B cell (primary cell): Measurements from ENCODE around the gene USP48. TPM values are rescaled to one million over a fixed set of nuclear protein-coding genes. Genes with fewer than 3 reads are reported as not detected.

Experiments
- ATAC-seq: fragments of 200-7000 bp; cut with Tn5 transposase; one replicate; pipeline ENCODE4 v1.10.0; 2021; ENCODE audit warnings: low read depth, mild to moderate bottlenecking, moderate number of reproducible peaks, moderate library complexity
- CTCF ChIA-PET: fragments of 350-600 bp; sonication (Branson Sonifier 250); formaldehyde crosslinking; loops from one replicate; lab custom pipeline; 2021; ENCODE audit warnings: antibody characterized with exemption, inconsistent platforms; lab: Charles Lee
- POLR2A ChIA-PET: fragments of 350-600 bp; sonication (Branson Sonifier 250); formaldehyde crosslinking; loops from one replicate; lab custom pipeline; 2021; ENCODE audit warnings: antibody characterized with exemption; lab: Charles Lee
- DNase-seq: peaks from one replicate; pipeline ENCODE4 v3.0.0; 2013
- H2AFZ ChIP-seq: 2 replicates; pipeline ENCODE4 v1.6.1; 2012; ENCODE audit warnings: mild to moderate bottlenecking, low read depth, low read length; ENCODE audit not compliant: insufficient read depth, poor library complexity, severe bottlenecking
- H3K27ac ChIP-seq, 2 donors: 1 replicate in 1 of 2; 2 replicates in 1 of 2; pipeline ENCODE4 v1.5.1; 2012 to 2013; ENCODE audit warnings: low read length in 2 of 2, mild to moderate bottlenecking in 2 of 2, moderate library complexity in 1 of 2
- H3K27me3 ChIP-seq, 4 experiments: fragments of 200-600 bp in 1 of 4; sonication (generic) in 1 of 4; replicated peaks in 1 of 4; 1 replicate in 2 of 4; 2 replicates in 2 of 4; pipeline versions ENCODE4 v1.6.1 to v1.7.0; 2013 to 2016; ENCODE audit warnings: low read length in 3 of 4, mild to moderate bottlenecking in 2 of 4, mixed read lengths in 1 of 4, moderate library complexity in 1 of 4; ENCODE audit not compliant: insufficient read depth in 4 of 4, control insufficient read depth in 3 of 4; ENCODE audit errors: control extremely low read depth in 1 of 4
- H3K36me3 ChIP-seq, 2 experiments: replicated peaks in 1 of 2; 1 replicate in 1 of 2; 2 replicates in 1 of 2; pipeline versions ENCODE4 v1.6.1 to v1.7.1; 2013; ENCODE audit warnings: low read length in 1 of 2; ENCODE audit not compliant: insufficient read depth in 2 of 2, control insufficient read depth in 1 of 2; ENCODE audit errors: control extremely low read depth in 1 of 2, extremely low read depth in 1 of 2
- H3K4me1 ChIP-seq, 2 donors: fragments of 200-600 bp in 1 of 2; sonication (generic) in 1 of 2; 1 replicate in 1 of 2; 2 replicates in 1 of 2; pipeline versions ENCODE4 v1.5.1 to v1.6.1; 2013 to 2017; ENCODE audit warnings: low read length in 2 of 2; ENCODE audit not compliant: control insufficient read depth in 2 of 2, insufficient read depth in 2 of 2
- H3K4me2 ChIP-seq: replicated peaks from 2 replicates; pipeline ENCODE3; 2012; ENCODE audit warnings: mild to moderate bottlenecking, low read depth, low read length; ENCODE audit not compliant: poor library complexity, severe bottlenecking
- H3K4me3 ChIP-seq, 5 experiments: fragments of 200-600 bp in 1 of 5; sonication (generic) in 1 of 5; 1 replicate in 3 of 5; 2 replicates in 2 of 5; pipeline versions ENCODE4 v1.5.1 to v1.7.0; 2011 to 2016; ENCODE audit warnings: low read length in 4 of 5, mild to moderate bottlenecking in 4 of 5, low read depth in 2 of 5, control low read depth in 1 of 5, moderate library complexity in 1 of 5; ENCODE audit not compliant: insufficient read depth in 1 of 5; ENCODE audit errors: control extremely low read depth in 1 of 5, extremely low read depth in 1 of 5
- H3K79me2 ChIP-seq: fragments of 200-600 bp; sonication (generic); one replicate; pipeline ENCODE4 v1.6.0; 2016; ENCODE audit warnings: low read length; ENCODE audit not compliant: control insufficient read depth, insufficient read depth
- H3K9ac ChIP-seq: fragments of 200-600 bp; sonication (generic); 2 replicates; pipeline ENCODE4 v1.6.1; 2017; ENCODE audit warnings: mild to moderate bottlenecking, low read length, moderate library complexity
- H3K9me3 ChIP-seq, 3 donors: one replicate each; pipeline versions ENCODE4 v1.6.1 to v1.7.1; 2013; ENCODE audit warnings: low read length in 2 of 3; ENCODE audit not compliant: control insufficient read depth in 2 of 3, insufficient read depth in 1 of 3; ENCODE audit errors: control extremely low read depth in 1 of 3
- H4K20me1 ChIP-seq: 2 replicates; pipeline ENCODE4 v1.6.0; 2012; ENCODE audit warnings: mild to moderate bottlenecking, low read length; ENCODE audit not compliant: insufficient read depth, control insufficient read depth, poor library complexity, severe bottlenecking
- H3K27ac Mint-ChIP-seq: one replicate; pipeline ENCODE4 v1.8.0; 2021; ENCODE audit warnings: mixed read lengths
- H3K27me3 Mint-ChIP-seq: one replicate; pipeline ENCODE4 v1.8.0; 2021; ENCODE audit warnings: mixed read lengths
- H3K4me1 Mint-ChIP-seq: one replicate; pipeline ENCODE4 v1.8.0; 2021; ENCODE audit warnings: mixed read lengths
- H3K4me3 Mint-ChIP-seq: one replicate; pipeline ENCODE4 v1.8.0; 2021; ENCODE audit warnings: mixed read lengths
- H3K9me3 Mint-ChIP-seq: one replicate; pipeline ENCODE4 v1.8.0; 2022; ENCODE audit warnings: mixed read lengths; ENCODE audit not compliant: insufficient read depth
- CTCF ChIP-seq: fragments of 200-600 bp; IDR thresholded peaks from one replicate; pipeline ENCODE4 v1.8.0; 2022; ENCODE audit warnings: antibody characterized with exemption, mild to moderate bottlenecking
- EZH2 ChIP-seq: IDR thresholded peaks from 2 replicates; pipeline ENCODE4 v1.6.1; 2012; ENCODE audit warnings: borderline replicate concordance, low read depth, mild to moderate bottlenecking, moderate library complexity, low read length; ENCODE audit not compliant: insufficient read depth, poor library complexity, severe bottlenecking
- WGBS: methylation state at CpG from one replicate; pipeline ENCODE4 v1.1.5; 2013; ENCODE audit warnings: missing lambda C conversion rate; ENCODE audit not compliant: insufficient coverage; 5-methylcytosine and 5-hydroxymethylcytosine counted together
- intact Hi-C: fragments of 100-400 bp; cut with micrococcal nuclease; formaldehyde crosslinking; loops from one replicate; pipeline ENCODE4 v1.10.0; 2022
- polyA plus RNA-seq: library from polyadenylated mRNA; depleted of rRNA; stranded (reverse); fragments of >200 nt; gene quantifications from 2 replicates; pipeline ENCODE4 v1.2.3, GENCODE V29; 2012
- total RNA-seq, 2 donors: library from RNA; stranded (reverse); fragments of 120-200 nt in 1 of 2; gene quantifications; 1 replicate in 1 of 2; 2 replicates in 1 of 2; pipeline versions ENCODE4 v1.2.3 to v1.2.4, GENCODE V29; 2013 to 2022

Gene USP48
- total and polyA plus RNA-seq, 2 donors (not counting 1 experiment from before 2014, with no cell fraction given) = 21.2 to 135 TPM

GRCh38 chr1:21659924-21660326, 123.0 kb downstream of the USP48 start:
- Mint-ChIP-seq H3K4me1 (peaks cover 12% of the 10 kb centered on the region), H3K27me3 (peaks cover 40% of the 10 kb centered on the region), H3K9me3 (no peaks in the 10 kb centered on the region), H3K4me3 (no peak overlapping the region), H3K27ac (no peak overlapping the region)
- Histone ChIP-seq H3K4me3 (no peak overlapping the region), H3K4me2 (peak overlapping the region; percentile 66), H2AFZ (no peak overlapping the region), H4K20me1 (no peaks in the 10 kb centered on the region), H3K27ac (no peak overlapping the region), H3K27me3 (peaks cover 0 to 50% (median 15%) of the 10 kb centered on the region in 4 experiments), H3K4me1 (peaks cover 11% of the 10 kb centered on the region in 2 donors), H3K79me2 (no peaks in the 10 kb centered on the region), H3K36me3 (no peaks in the 10 kb centered on the region), H3K9ac (no peak overlapping the region), H3K9me3 (peaks cover 0 to 7% (median 0%) of the 10 kb centered on the region in 3 donors)
- ChIA-PET CTCF (interaction anchor here (0.9 to 2.3 kb wide), 3 partner anchors 290 to 305 kb away, joined by 3 to 5 read pairs (median 3); no protein-coding TSS in a partner anchor), POLR2A (no interaction called here)
- ATAC-seq (no peak), DNase-seq (no peak)
- TF ChIP-seq CTCF = no peak
- no peak for TF ChIP-seq EZH2
- WGBS = 46% methylated on average over 4 of the region's 4 CpGs
- intact Hi-C loops = loop anchor here (2.0 to 10.0 kb wide), 5 partner anchors 123 to 427 kb away; partner anchors contain the start of genes ALPL and USP48

- Mint-ChIP-seq H3K4me3 (peak overlapping the region; percentile 39), H3K27ac (no peak overlapping the region), H3K9me3 (no peaks in the 10 kb centered on the region), H3K4me1 (peaks cover 10% of the 10 kb centered on the region), H3K27me3 (peaks cover 37% of the 10 kb centered on the region)
- H3K27ac ChIP-seq = no peak overlapping the region
- POLR2A ChIA-PET = no interaction called here
- peaks cover 11% of the 10 kb centered on the region in 2 donors for H3K4me1 ChIP-seq
- DNase-seq (peak; percentile 85), ATAC-seq (peak; percentile 92)
- peaks cover 0 to 7% (median 0%) of the 10 kb centered on the region in 3 donors for H3K9me3 ChIP-seq
- no peak overlapping the region for H3K9ac ChIP-seq
- TF ChIP-seq CTCF (peak; percentile 91), EZH2 (no peak)
- no peak overlapping the region for H2AFZ ChIP-seq
- peaks cover 0 to 46% (median 14%) of the 10 kb centered on the region in 4 experiments for H3K27me3 ChIP-seq
- CTCF ChIA-PET = interaction anchor here (0.7 to 2.3 kb wide), 5 partner anchors 9 to 305 kb away, joined by 3 to 5 read pairs (median 3); no protein-coding TSS in a partner anchor
- no peak overlapping the region for H3K4me3 ChIP-seq
- H3K4me2 ChIP-seq = peak overlapping the region; percentile 66
- H4K20me1 ChIP-seq = no peaks in the 10 kb centered on the region
- intact Hi-C loops = loop anchor here (2.0 to 10.0 kb wide), 5 partner anchors 123 to 427 kb away; partner anchors contain the start of genes ALPL and USP48
- H3K36me3 ChIP-seq = no peaks in the 10 kb centered on the region
- H3K79me2 ChIP-seq = no peaks in the 10 kb centered on the region
- WGBS = 2% methylated on average over 59 of the region's 64 CpGs
Observed at GRCh38 chr1:21659099-21659923, 123.6 kb downstream of the USP48 start.
